GM12878 (cell line): Measurements from ENCODE around the gene AZGP1. TPM values are rescaled to one million over a fixed set of nuclear protein-coding genes. Genes with fewer than 3 reads are reported as not detected.

Experiments
- CBX3 ChIP-seq: fragments of 200-600 bp; sonication (generic); IDR thresholded peaks from 2 replicates; pipeline ENCODE4 v1.6.1; 2016; ENCODE audit warnings: low read depth, borderline replicate concordance
- CREB1 ChIP-seq: IDR thresholded peaks from 2 replicates; pipeline ENCODE4 v1.6.1; 2012; ENCODE audit warnings: low read depth, mild to moderate bottlenecking, inconsistent platforms
- ELK1 ChIP-seq: IDR thresholded peaks from 2 replicates; pipeline ENCODE4 v1.6.1; 2012; ENCODE audit warnings: low read depth, low read length, improper control_type of control experiment
- ESRRA ChIP-seq: IDR thresholded peaks from 2 replicates; pipeline ENCODE4 v1.6.1; 2012; ENCODE audit warnings: mild to moderate bottlenecking, low read length, improper control_type of control experiment
- NBN ChIP-seq: fragments of 450-650 bp; IDR thresholded peaks from 2 replicates; pipeline ENCODE4 v1.6.1; 2016
- USF2 ChIP-seq: IDR thresholded peaks from 2 replicates; pipeline ENCODE4 v1.6.1; 2011; ENCODE audit warnings: low read depth, low read length, improper control_type of control experiment, borderline replicate concordance
- ZBTB11 ChIP-seq: fragments of 450-650 bp; formaldehyde crosslinking; IDR thresholded peaks from 2 replicates; pipeline ENCODE4 v1.5.0; 2022; ENCODE audit warnings: mild to moderate bottlenecking, missing genetic modification characterization
- ZBTB4 ChIP-seq: fragments of 450-650 bp; formaldehyde crosslinking; IDR thresholded peaks from 2 replicates; pipeline ENCODE4 v1.4.0; 2022; ENCODE audit warnings: mild to moderate bottlenecking, moderate library complexity
- polyA plus RNA-seq, 11 experiments: library from polyadenylated mRNA; depleted of rRNA in 4 of 11; unstranded in 6 of 11; stranded (reverse) in 5 of 11; fragments of >200 nt; fragmentation: Nextera tagmentation in 4 of 11; fragmentation: Illumina TruSeq in 1 of 11; extraction: Ambion mirVana in 4 of 11; extraction: Trizol in 1 of 11; gene quantifications; 1 replicate in 1 of 11; 2 replicates in 10 of 11; pipeline versions ENCODE4 v1.2.1 to v1.2.3, GENCODE V29; 2011 to 2016; ENCODE audit warnings: inconsistent platforms in 2 of 11, missing spikeins in 2 of 11, low read depth in 1 of 11
- total RNA-seq, 4 experiments: library from RNA; depleted of rRNA in 3 of 4; stranded (reverse); fragments of >200 nt in 3 of 4; fragmentation: Illumina TruSeq in 1 of 4; extraction: Trizol in 1 of 4; gene quantifications; 2 replicates each; pipeline versions ENCODE4 v1.2.1 to v1.2.3, GENCODE V29; 2013 to 2021

AZGP1 gene
- total and polyA plus RNA-seq, 10 of the 15 experiments (the other 5 are each of a cell fraction or from before 2014, with no cell fraction given), result 0.18 to 0.64 (median 0.29) TPM; not detected in 5

- TF ChIP-seq ELK1 (no peak), NBN (no peak), CBX3 (no peak), ZBTB4 (CRISPR knock-in tag) (no peak), ESRRA (no peak), ZBTB11 (CRISPR knock-in tag) (no peak), USF2 (no peak), CREB1 (no peak)
Measured at GRCh38 chr7:100000239-100000638, 24.4 kb upstream of the AZGP1 start (continued).
